Activated CD4-positive, alpha-beta T cell treated with anti-CD3 and anti-CD28 coated beads, Interleukin-2, amount 50 U/mL, for 24 hours (primary cell): ENCODE results near the gene LAS1L.
"Not testable (repeated sequence)": the region's sequence is repeated elsewhere in the genome, so short reads cannot be mapped to it uniquely, and the experiment has no call there.

Source experiments
- DNase-seq, 2 donors: peaks; one replicate each; pipeline ENCODE4 v3.0.0-alpha.2; 2020; ENCODE audit warnings: low read depth in 1 of 2, low spot score in 1 of 2

The LAS1L gene

GRCh38 chrX:65518980-65519379, 15.6 kb downstream of the LAS1L start:
- DNase-seq: not testable (repeated sequence)

DNA sequence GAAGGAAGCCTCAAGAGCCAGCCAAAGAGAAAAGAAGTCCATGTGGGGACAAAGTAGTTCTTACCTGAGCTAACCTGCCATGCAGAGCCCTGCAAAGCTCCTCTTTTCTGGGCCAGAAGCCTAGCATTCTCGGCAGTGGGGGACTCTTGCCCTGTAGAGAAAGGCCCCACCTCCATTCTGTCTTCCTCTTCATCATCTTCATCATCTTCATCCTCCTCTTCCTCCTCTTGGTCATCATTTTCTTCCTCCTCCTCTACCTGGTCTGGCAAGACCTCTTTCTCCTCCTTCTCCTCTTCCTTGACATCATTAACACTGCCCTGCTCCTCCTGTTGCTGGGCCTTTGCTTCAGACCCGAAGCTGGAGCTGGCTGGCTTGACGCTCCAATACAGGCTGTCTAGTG, 16.7 kb downstream of the LAS1L start:
- no peak for DNase-seq

- no peak for DNase-seq
These were observed 17.8 kb downstream of the LAS1L start for GRCh38 chrX:65516756-65517155.

GRCh38 chrX:65513610-65514009, 21.0 kb downstream of the LAS1L start:
- no peak for DNase-seq

- DNase-seq: no peak
These were observed 25.2 kb downstream of the LAS1L start for GRCh38 chrX:65509400-65509799.

DNA sequence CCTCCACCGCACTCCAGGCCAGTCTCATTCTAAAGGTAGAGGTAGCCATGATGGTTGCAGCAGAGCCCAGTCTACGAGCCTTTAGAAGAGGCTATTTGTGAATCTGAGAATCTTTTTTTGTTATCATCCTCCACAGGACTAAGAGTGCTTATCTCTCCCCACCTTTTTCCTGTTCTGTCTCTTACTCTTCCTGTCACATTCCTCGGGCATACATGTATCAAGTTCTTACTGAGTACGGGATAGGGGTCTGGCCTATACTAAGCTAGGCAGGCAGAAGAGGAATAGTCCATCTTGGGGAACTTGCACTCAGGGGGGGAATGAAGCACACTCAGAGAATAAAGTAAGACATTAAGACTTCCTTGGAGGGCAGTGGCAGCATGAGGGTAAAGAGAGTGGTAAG, 25.7 kb downstream of the LAS1L start:
- DNase-seq: no peak

DNA sequence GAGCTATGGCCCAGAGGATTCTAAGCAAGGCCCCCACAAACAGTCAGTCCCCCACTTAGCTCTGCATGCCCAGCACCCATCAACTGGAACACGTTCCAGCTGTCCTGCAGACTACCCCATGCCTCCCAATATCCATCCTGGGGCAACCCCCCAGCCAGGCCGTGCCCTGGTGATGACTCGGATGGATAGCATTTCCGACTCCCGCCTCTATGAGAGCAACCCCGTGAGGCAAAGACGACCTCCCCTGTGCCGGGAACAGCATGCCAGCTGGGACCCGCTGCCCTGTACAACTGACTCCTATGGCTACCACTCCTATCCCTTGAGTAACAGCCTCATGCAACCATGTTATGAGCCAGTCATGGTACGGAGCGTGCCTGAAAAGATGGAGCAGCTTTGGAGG, 32.0 kb downstream of the LAS1L start:
- no peak for DNase-seq

- no peak for DNase-seq
These were observed 41.2 kb downstream of the LAS1L start for GRCh38 chrX:65493431-65493830.

GRCh38 chrX:65491620-65492019, 43.0 kb downstream of the LAS1L start:
- DNase-seq: no peak

- no peak for DNase-seq
These were observed 46.1 kb downstream of the LAS1L start for GRCh38 chrX:65488495-65488894.

DNA sequence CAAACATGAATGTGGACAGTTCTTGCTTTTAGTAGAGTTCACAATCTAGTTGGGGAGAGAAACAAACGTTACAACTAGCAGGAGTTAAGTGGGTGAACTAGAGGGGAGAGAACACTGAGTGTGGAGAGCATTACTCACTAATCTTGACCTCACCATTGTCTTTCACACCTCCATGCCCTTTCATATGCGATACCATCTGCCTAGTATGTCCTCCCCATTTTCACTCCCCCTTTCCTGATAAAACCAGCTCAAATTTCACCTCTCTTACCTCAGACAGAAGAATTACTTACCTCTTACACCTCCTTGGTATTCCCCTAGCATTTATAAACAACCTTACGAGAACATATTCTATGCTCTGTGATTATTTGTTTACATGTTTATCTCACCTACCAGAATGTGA, 53.6 kb downstream of the LAS1L start:
- DNase-seq: no peak

DNA sequence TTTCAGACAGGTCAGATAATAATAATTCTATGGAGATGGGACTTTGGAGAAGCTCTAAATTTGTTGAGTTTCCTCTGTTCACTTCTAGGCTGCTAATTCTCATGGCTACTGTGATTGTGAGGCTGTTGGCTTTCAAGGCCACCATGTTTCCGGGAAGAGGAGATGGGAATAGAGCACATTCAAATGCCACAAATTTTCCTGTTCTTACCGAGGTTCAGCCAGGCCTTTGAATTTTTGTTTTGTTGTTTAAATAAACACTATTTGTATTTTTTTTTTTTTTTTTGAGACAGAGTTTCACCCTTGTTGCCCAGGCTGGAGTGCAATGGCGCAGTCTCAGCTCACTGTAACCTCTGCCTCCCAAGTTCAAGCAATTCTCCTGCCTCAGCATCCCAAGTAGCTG, 55.5 kb downstream of the LAS1L start:
- DNase-seq: not testable (repeated sequence)

DNA sequence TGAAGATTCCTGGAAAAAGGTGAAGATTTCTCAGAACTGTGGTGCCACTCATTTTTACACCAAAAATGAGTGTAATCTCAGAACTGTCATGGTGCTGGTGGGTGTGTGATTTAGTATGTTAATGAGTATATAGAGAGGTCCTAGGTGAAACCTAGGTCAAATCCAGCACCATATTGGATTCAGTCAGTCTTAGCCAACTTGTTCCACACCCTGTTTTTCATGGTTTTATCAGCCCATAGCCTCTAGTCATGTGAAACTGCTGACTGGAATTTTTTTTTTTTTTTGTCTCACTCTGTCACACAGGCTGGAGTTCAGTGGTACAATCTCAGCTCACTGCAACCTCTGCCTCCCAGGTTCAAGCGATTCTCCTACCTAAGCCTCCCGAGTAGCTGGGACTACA, 58.0 kb downstream of the LAS1L start:
- DNase-seq: no peak

GRCh38 chrX:65463550-65463949, 71.0 kb downstream of the LAS1L start:
- no peak for DNase-seq
